HAP-1 (cell line): Measurements from ENCODE around the gene FGFR4.
"Not testable (repeated sequence)": the region's sequence is repeated elsewhere in the genome, so short reads cannot be mapped to it uniquely, and the experiment has no call there.

Experiments used
- DNase-seq, 2 experiments: peaks; one replicate each; pipeline ENCODE4 v3.0.0-alpha.2; 2016 to 2020; ENCODE audit warnings: low spot score in 2 of 2
- H3K27me3 ChIP-seq: fragments of 250-450 bp; sonication (Bioruptor Pico); 2 replicates; pipeline ENCODE4 v1.5.1; 2020; ENCODE audit warnings: low read depth, mild to moderate bottlenecking, moderate library complexity
- H3K36me3 ChIP-seq: fragments of 250-450 bp; sonication (Bioruptor Pico); replicated peaks from 2 replicates; pipeline ENCODE4 v1.5.1; 2020; ENCODE audit warnings: mild to moderate bottlenecking
- H3K4me1 ChIP-seq: fragments of 250-450 bp; sonication (Bioruptor Pico); 2 replicates; pipeline ENCODE4 v1.5.1; 2020; ENCODE audit warnings: mild to moderate bottlenecking
- H3K4me3 ChIP-seq: fragments of 250-450 bp; sonication (Bioruptor Pico); 2 replicates; pipeline ENCODE4 v1.5.1; 2020; ENCODE audit warnings: mild to moderate bottlenecking, moderate library complexity
- H3K9me3 ChIP-seq: fragments of 250-450 bp; sonication (Bioruptor Pico); 2 replicates; pipeline ENCODE4 v1.5.1; 2020; ENCODE audit warnings: mild to moderate bottlenecking, moderate library complexity
- in situ Hi-C: fragments of 300-500 bp; cut with MboI; formaldehyde crosslinking; loops from 3 replicates; pipeline ENCODE4 v1.14.3; 2020; ENCODE audit warnings: low sequenced_read_pairs, inconsistent platforms, mixed read lengths

FGFR4 gene

DNA sequence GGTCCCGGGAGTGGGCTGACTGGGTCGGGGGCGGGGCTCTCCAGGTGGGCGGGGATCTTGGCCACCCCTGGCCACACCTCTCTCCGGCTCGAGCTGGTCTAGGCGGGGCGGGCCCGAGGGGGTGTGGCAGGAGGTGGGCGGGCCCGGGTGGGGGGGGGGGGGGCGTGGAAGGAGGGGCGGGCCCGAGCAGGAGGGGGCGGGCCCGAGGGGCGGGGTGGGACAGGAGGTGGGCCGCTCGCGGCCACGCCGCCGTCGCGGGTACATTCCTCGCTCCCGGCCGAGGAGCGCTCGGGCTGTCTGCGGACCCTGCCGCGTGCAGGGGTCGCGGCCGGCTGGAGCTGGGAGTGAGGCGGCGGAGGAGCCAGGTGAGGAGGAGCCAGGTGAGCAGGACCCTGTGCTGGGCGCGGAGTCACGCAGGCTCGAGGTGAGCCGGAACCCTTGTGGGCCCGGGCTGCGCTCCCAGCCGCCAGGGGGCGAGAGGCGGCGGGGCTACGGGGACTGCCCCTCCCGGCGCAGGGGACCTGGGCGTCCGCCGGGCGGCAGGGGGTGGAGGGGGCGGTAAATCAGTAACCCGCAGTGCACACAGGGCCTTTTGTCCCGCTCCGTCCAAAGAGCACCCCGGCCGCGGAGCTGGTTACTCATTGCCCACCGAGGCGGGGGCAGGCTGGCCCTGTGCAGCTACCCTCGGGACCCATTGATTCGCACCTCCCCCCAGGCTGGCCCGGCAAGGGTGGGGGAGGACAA is at the start of gene FGFR4:
TSS of gene FGFR4 (plus strand) at position 262 of the 744 bp plus-strand sequence. CDS start 2,688 bp downstream, outside the sequence.
- DNase-seq: peak; percentile 54 to 96

DNA sequence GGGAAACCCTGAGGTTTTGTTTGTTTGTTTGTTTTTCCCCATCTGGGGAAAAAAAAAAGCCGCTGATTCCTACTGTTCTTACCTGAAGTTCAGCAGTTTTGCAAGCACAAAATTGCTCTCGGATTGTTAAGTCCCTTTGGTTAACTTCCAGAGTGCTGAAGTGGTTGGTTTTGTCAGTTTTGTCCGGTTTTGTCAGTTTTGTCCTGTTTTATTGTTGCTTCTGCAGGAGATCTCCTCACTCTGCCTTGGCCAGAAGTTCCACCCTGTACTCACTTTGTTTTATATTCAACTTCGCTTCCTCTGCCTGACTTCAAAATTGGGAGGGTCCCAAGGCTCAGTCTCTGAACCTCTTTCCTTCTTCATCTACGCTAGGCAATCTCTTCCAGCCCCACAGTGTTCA is 49.8 kb upstream of the FGFR4 start:
- in situ Hi-C loops: no loop called here
- Histone ChIP-seq H3K4me1 (peaks cover 9% of the 10 kb centered on the region), H3K4me3 (no peak overlapping the region), H3K36me3 (peaks cover 32% of the 10 kb centered on the region), H3K27me3 (no peaks in the 10 kb centered on the region), H3K9me3 (no peaks in the 10 kb centered on the region)
- DNase-seq: no peak

More for the DNA sequence above, at the start of gene FGFR4:
- Histone ChIP-seq H3K36me3 (no peaks in the 10 kb centered on the region), H3K27me3 (no peaks in the 10 kb centered on the region), H3K4me1 (peaks cover 16% of the 10 kb centered on the region), H3K9me3 (no peaks in the 10 kb centered on the region), H3K4me3 (peak within 1 kb of the TSS; percentile 69)
- in situ Hi-C loops: no loop called here

DNA sequence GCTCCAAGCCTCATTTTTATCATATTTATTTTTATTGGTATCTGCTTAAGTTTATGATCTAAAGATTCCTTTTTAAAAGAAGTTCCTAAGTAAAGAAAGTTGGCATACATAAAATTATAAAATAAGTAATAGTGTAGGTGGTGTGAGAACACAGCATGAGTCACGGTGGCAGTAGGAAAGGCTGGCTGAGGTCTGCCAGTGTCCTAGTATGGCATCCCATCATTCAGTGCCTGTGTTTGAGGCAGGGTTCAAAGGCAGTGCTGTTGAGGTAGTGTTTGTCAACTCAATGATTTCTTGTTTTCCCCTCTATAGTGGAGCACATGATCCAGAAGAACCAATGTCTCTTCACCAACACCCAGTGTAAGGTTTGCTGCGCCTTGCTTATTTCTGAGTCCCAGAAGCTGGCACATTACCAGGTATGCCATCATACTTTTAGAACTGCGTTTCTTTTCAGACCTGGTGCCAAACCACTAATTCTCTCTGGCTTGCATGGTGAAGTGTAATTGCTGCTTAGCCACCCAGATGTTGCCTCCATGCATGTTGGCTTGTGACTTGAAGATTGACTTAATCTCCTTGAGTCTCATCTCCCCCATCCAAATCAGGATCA is 45.8 kb upstream of the FGFR4 start:
- DNase-seq: no peak
- H3K4me3 ChIP-seq: no peak overlapping the region
- no peaks in the 10 kb centered on the region for H3K27me3 ChIP-seq
- in situ Hi-C loops: no loop called here
- peaks cover 52% of the 10 kb centered on the region for H3K36me3 ChIP-seq
- H3K9me3 ChIP-seq: no peaks in the 10 kb centered on the region
- H3K4me1 ChIP-seq: peaks cover 9% of the 10 kb centered on the region

DNA sequence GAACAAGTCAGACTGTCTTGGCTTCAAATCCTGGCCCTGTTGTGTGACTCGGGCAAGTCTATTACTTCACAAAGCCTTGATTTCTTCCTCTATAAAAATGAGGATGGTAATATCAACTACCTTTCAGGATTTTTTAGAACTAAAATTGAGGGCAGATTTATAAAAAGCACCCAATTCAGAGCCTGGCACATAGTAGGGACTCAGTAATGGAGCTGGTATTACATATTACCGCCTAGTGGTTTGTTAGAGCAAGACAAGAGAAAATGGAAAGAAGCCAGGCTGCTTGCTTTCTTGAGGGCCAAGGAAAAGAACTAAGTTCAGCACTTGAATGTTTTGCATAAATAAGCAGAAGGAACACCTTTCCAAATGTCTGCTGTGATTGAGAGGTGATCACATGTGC is 44.8 kb upstream of the FGFR4 start:
- no peaks in the 10 kb centered on the region for H3K27me3 ChIP-seq
- no peak for DNase-seq
- H3K4me3 ChIP-seq: no peak overlapping the region
- H3K9me3 ChIP-seq: no peaks in the 10 kb centered on the region
- H3K36me3 ChIP-seq: peaks cover 60% of the 10 kb centered on the region
- in situ Hi-C loops: no loop called here
- H3K4me1 ChIP-seq: peaks cover 9% of the 10 kb centered on the region

DNA sequence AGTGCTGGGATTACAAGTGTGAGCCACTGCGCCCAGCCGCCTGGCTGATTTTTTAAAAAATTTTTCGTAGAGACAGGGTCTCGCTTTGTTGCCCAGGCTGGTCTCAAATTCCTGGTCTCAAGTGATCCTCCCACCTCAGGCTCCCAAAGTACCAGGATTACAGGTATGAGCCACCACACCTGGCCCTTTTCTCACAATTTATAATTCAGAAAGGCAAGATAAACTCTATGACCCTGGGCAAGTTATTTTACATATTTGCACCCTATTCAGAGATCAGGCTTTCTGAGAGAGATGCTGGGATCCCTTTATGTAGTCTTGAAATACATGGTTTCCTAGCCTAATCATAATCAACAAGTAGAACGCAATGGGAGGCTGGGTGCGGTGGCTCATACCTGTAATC is 43.6 kb upstream of the FGFR4 start:
- in situ Hi-C loops: no loop called here
- Histone ChIP-seq H3K27me3 (no peaks in the 10 kb centered on the region), H3K36me3 (peaks cover 57% of the 10 kb centered on the region), H3K4me1 (peaks cover 3% of the 10 kb centered on the region; the same call in 1 of the 2 replicates), H3K9me3 (no peaks in the 10 kb centered on the region), H3K4me3 (no peak overlapping the region)
- no peak for DNase-seq

DNA sequence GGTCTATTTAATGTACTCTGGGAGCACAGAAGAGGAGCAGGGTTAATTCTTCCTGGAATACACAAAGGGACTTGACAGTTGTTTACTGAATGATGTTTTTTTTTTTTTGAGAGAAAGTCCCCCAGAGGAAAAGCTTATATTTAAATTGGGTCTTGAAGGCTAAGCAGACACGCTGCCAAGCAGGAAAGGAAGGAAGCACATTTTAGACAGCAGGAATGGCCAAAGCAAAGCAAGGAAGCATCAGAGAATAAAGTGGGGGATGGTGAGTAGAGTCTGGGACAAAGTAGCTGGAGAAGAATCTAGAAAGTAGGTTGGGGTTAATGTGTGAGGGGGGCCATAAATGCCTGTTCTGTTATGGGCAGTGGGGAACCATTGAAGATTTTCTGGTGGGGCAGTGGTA is 42.8 kb upstream of the FGFR4 start:
- Histone ChIP-seq H3K4me1 (no peaks in the 10 kb centered on the region), H3K9me3 (no peaks in the 10 kb centered on the region), H3K36me3 (peaks cover 57% of the 10 kb centered on the region), H3K4me3 (no peak overlapping the region), H3K27me3 (no peaks in the 10 kb centered on the region)
- DNase-seq: no peak
- in situ Hi-C loops: no loop called here

DNA sequence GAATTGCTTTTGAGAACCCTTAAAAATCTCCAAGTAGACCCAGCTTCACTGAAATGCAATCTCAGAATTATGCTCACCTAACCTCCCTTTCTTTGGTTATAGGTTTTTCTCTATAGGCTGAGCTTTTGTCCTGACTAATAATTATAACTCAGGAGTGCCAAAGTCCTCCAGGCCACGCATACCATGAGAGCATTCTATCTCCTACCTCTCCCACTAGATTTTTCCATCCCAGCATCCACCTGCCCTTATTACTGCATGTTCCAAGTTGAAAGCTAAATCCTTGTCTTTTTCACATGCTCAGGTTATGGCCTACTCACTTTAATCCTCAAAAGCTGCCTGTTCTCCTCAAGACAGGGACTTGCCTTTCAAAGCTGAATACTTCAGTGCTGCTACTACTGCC is 42.1 kb upstream of the FGFR4 start:
- Histone ChIP-seq H3K4me3 (no peak overlapping the region), H3K27me3 (no peaks in the 10 kb centered on the region), H3K36me3 (peaks cover 57% of the 10 kb centered on the region), H3K9me3 (no peaks in the 10 kb centered on the region), H3K4me1 (no peaks in the 10 kb centered on the region)
- DNase-seq: no peak
- in situ Hi-C loops: no loop called here

DNA sequence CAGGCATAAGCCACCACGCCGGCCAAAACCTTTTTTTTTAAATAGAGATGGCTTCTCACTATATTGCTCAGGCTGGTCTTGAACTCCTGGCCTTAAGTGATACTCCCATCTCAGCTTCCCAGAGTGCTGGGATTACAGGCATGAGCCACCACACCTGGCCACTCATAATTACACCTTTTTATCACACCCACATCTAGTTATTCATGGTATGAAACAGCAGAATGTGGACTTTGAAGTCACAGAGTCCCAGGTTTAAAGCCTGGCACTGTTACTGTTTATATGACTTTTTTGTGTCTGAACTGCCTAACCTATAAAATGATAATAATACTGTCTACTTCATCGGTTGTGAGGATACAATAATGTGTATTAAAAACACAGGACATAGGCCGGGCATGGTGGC is 41.1 kb upstream of the FGFR4 start:
- H3K36me3 ChIP-seq: peaks cover 58% of the 10 kb centered on the region
- DNase-seq: no peak
- in situ Hi-C loops: no loop called here

DNA sequence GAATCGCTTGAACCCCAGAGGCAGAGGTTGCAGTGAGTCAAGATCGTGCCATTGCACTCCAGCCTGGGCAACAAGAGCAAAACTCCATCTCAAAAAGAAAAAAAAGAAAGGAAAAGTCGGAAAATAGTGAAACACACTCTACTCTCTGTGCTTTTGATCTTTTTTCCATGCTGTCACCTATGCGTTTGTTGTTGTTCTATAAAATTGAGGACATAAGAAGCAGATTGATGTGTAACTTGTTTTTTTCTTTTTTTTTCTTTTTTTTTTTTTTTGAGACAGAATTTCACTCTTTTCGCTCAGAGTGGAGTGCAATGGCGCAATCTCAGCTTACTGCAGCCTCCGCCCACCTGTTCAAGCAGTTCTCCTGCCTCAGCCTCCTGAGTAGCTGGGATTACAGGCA is 38.2 kb upstream of the FGFR4 start:
- H3K27me3 ChIP-seq, DNase-seq, H3K4me3 ChIP-seq, H3K9me3 ChIP-seq, in situ Hi-C loops, H3K4me1 ChIP-seq: not testable (repeated sequence)
- peaks cover 50% of the 10 kb centered on the region for H3K36me3 ChIP-seq

More for the DNA sequence above, 41.1 kb upstream of the FGFR4 start:
- Histone ChIP-seq H3K9me3 (no peaks in the 10 kb centered on the region), H3K4me1 (no peaks in the 10 kb centered on the region), H3K27me3 (no peaks in the 10 kb centered on the region), H3K4me3 (no peak overlapping the region)

DNA sequence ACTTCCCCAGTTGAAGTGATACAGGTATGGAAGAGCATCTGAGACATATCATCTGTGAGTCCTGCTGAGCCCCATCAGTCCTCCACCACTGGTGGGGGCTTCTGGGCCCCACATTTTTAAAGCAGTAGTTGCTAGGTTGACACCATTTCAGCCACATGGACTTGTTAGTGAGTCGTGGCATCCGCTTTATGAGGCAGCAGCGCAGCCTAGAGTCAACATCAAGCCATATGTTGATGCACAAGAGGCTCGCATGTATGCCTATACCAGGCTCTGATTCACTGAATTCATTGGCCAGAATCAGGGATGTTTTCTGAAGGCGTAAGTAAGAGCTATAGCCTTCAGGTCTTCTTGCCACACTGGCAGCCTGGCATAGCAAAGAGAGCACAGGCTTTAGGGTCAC is 37.4 kb upstream of the FGFR4 start:
- Histone ChIP-seq H3K4me1 (no peaks in the 10 kb centered on the region), H3K4me3 (no peak overlapping the region), H3K36me3 (peaks cover 49% of the 10 kb centered on the region), H3K9me3 (no peaks in the 10 kb centered on the region), H3K27me3 (no peaks in the 10 kb centered on the region)
- no peak for DNase-seq
- in situ Hi-C loops: no loop called here

DNA sequence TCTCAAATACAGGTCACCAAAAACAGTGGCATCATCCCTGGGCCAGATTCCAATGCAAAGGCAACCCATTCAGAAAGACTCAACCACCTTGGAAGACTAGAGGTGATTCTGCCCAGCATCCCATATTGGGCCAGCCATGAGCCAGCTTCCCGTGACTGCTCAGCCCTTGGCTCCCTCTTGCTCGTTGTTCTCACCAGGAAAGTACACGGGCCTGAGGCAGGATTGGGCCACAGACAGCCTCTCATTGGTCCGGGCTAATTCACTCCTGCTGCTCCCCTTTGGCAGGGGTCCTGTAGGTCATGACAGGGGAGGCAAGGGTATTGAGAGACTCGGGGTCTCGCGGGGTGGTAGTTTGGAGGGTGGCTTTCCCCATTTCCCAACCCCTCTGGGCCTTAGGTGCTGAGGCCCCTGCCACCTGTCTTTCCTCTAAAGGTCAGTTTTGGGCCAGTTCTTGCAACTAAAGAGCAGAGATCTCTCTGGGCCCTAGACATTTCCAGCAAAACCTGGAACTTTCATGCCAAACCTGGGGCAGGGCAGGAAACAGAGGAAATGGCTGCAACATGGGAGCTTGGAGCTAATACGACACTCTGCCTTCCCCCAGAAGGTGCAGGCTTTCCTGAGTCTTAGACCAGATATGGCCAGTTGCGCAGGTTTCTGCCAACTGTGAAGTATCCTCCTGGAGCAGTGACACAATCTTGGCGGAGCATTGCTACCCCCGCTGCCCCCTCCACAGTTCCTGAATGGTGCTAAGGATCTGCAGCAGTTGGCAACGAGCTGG is 22.0 kb upstream of the FGFR4 start:
- Histone ChIP-seq H3K4me1 (no peaks in the 10 kb centered on the region), H3K27me3 (no peaks in the 10 kb centered on the region), H3K4me3 (no peak overlapping the region), H3K36me3 (peaks cover 34% of the 10 kb centered on the region), H3K9me3 (no peaks in the 10 kb centered on the region)
- in situ Hi-C loops: no loop called here
- no peak for DNase-seq

DNA sequence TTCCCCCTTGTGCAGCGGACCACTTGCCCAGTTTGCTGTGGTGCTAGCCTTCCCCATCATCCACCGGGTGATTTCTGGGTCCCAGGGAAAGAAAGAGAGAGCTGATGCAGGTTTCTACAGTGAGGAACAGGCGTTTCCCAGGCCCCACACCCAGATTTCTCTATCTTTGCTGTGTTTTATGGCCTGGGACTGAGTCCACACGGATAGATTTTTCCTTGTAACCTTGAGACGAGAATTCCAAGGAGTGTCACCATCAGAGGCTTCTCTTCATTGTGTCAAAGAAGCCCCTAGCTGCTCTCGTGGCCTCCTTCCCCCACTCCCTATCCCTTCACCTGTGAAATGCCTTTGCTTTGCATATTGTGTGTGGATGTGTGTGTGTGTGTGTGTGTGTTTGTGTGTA is 21.2 kb upstream of the FGFR4 start:
- Histone ChIP-seq H3K27me3 (no peaks in the 10 kb centered on the region), H3K4me1 (no peaks in the 10 kb centered on the region), H3K9me3 (no peaks in the 10 kb centered on the region), H3K36me3 (peaks cover 34% of the 10 kb centered on the region), H3K4me3 (no peak overlapping the region)
- in situ Hi-C loops: no loop called here
- DNase-seq: no peak

DNA sequence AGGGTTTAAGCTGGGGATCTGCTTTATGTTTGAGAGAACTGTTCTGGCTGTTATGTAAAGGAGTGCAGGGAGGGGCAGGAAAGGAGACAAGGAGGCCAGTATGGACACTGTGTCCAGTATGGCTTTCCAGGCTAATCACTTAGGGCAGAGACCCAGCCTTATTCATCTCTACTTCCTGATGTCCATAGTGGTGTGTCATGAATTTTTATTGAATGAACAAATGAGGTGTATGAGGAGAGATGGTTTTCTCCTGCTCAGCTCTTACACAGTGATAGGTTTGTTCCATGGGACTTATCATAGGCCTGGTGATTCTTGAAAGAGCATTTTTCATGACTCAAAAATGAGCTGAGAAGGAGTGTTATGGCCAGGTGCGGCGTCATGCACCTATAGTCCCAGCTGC is 20.5 kb upstream of the FGFR4 start:
- Histone ChIP-seq H3K4me1 (no peaks in the 10 kb centered on the region), H3K36me3 (peaks cover 34% of the 10 kb centered on the region), H3K9me3 (no peaks in the 10 kb centered on the region), H3K4me3 (no peak overlapping the region), H3K27me3 (no peaks in the 10 kb centered on the region)
- in situ Hi-C loops: no loop called here
- no peak for DNase-seq

DNA sequence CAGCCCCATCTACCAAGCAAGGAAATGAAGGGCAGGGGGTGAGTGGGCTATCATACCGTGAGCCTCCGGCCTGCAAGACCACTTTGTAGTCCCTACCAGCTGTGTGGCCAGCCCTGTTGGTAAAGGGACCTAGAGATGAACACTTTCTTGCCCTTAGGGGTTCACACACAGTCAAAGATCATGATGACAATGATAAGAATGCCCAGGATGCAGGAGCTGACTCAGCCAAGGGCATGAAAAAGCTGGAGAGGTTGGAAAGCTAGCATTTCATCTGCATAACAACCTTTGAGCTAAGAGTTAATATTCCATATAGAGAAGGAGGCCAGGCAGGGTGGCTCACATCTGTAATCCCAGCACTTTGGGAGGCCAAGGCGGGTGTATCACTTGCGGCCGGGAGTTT is 19.2 kb upstream of the FGFR4 start:
- in situ Hi-C loops: no loop called here
- Histone ChIP-seq H3K4me1 (no peaks in the 10 kb centered on the region), H3K36me3 (peaks cover 28% of the 10 kb centered on the region), H3K9me3 (no peaks in the 10 kb centered on the region), H3K4me3 (no peak overlapping the region), H3K27me3 (no peaks in the 10 kb centered on the region)
- DNase-seq: no peak
